Suprapubic skin (tissue), 4 donors: ENCODE results near the gene ALOX15. TPM values are rescaled to one million over a fixed set of nuclear protein-coding genes. Genes with fewer than 3 reads are reported as not detected.
"Not testable (repeated sequence)": the region's sequence is repeated elsewhere in the genome, so short reads cannot be mapped to it uniquely, and the experiment has no call there.

ENCODE experiments used
- DNase-seq, 2 donors: peaks; one replicate each; pipeline ENCODE4 v3.0.0-alpha.2; 2019; ENCODE audit warnings: low spot score in 2 of 2
- H3K27ac ChIP-seq: fragments of 200-600 bp; sonication (generic); one replicate; pipeline ENCODE4 v1.5.1; 2019
- H3K27me3 ChIP-seq: fragments of 200-600 bp; sonication (generic); one replicate; pipeline ENCODE4 v1.5.1; 2019
- H3K36me3 ChIP-seq: fragments of 200-600 bp; sonication (generic); one replicate; pipeline ENCODE4 v1.5.1; 2019
- H3K4me1 ChIP-seq: fragments of 200-600 bp; sonication (generic); one replicate; pipeline ENCODE4 v1.5.1; 2019
- H3K4me3 ChIP-seq: fragments of 200-600 bp; sonication (generic); one replicate; pipeline ENCODE4 v1.5.1; 2019; ENCODE audit warnings: mild to moderate bottlenecking
- H3K9me3 ChIP-seq: fragments of 200-600 bp; sonication (generic); one replicate; pipeline ENCODE4 v1.5.1; 2019
- EP300 ChIP-seq: sonication (generic); formaldehyde crosslinking; IDR thresholded peaks from one replicate; pipeline ENCODE4 v1.6.1; 2017; ENCODE audit warnings: antibody characterized with exemption
- POLR2A ChIP-seq, 2 donors: fragments of 450-650 bp; IDR thresholded peaks; one replicate each; pipeline ENCODE4 v1.6.1; 2017; ENCODE audit warnings: antibody characterized with exemption in 2 of 2, mild to moderate bottlenecking in 2 of 2, moderate library complexity in 2 of 2
- POLR2AphosphoS5 ChIP-seq, 3 donors: sonication (generic); formaldehyde crosslinking; IDR thresholded peaks; one replicate each; pipeline ENCODE4 v1.6.1; 2017; ENCODE audit warnings: antibody characterized with exemption in 3 of 3
- WGBS: methylation state at CpG from one replicate; pipeline ENCODE4 v1.1.5; 2018; 5-methylcytosine and 5-hydroxymethylcytosine counted together
- total RNA-seq, 4 donors: library from RNA; depleted of rRNA; stranded (reverse); fragments of >200 nt; gene quantifications; one replicate each; pipeline ENCODE4 v1.1.0, GENCODE V29; 2016
- TF ChIP-seq, protein P1 (sequence below), 2 donors: fragments of 200-600 bp in 1 of 2; fragments of 450-650 bp in 1 of 2; sonication (generic) in 1 of 2; IDR thresholded peaks; one replicate each; pipeline ENCODE4 v1.5.1; 2016 to 2019; ENCODE audit warnings: antibody characterized with exemption in 2 of 2, mild to moderate bottlenecking in 1 of 2, moderate library complexity in 1 of 2

Gene ALOX15
- total RNA-seq, 4 donors from 2014 or later: 0.15 to 1.5 (median 0.36) TPM

DNA sequence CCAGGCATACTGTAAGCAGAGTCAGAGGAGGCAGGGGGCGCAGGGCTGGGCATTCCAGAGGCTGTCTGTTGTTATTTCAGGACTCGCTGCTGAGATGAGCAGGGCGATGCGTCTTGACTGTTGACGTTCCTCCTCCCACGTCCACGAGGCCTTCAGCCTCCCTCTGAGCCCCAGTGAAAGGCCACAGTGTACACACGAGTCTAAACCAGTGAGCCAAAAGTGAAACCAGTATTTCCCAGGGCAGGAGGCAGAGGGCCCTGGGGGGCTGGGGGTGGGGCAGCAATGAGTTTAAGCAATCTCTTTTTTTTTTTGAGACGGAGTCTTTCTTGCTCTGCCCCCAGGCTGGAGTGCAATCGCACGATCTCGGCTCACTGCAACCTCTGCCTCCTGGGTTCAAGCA is 35.7 kb downstream of the ALOX15 start:
- Histone ChIP-seq H3K36me3 (no peaks in the 10 kb centered on the region), H3K27me3 (no peaks in the 10 kb centered on the region), H3K4me1 (peaks cover 11% of the 10 kb centered on the region), H3K27ac (no peak overlapping the region), H3K4me3 (no peak overlapping the region), H3K9me3 (no peaks in the 10 kb centered on the region)
- no peak for DNase-seq
- WGBS: 62% methylated on average over 11 of the region's 12 CpGs
- TF ChIP-seq, protein P1, sequence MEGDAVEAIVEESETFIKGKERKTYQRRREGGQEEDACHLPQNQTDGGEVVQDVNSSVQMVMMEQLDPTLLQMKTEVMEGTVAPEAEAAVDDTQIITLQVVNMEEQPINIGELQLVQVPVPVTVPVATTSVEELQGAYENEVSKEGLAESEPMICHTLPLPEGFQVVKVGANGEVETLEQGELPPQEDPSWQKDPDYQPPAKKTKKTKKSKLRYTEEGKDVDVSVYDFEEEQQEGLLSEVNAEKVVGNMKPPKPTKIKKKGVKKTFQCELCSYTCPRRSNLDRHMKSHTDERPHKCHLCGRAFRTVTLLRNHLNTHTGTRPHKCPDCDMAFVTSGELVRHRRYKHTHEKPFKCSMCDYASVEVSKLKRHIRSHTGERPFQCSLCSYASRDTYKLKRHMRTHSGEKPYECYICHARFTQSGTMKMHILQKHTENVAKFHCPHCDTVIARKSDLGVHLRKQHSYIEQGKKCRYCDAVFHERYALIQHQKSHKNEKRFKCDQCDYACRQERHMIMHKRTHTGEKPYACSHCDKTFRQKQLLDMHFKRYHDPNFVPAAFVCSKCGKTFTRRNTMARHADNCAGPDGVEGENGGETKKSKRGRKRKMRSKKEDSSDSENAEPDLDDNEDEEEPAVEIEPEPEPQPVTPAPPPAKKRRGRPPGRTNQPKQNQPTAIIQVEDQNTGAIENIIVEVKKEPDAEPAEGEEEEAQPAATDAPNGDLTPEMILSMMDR (IDR thresholded peaks at IDR 0.05): no peak
- TF ChIP-seq EP300 (no peak), POLR2AphosphoS5 (IDR thresholded peaks at IDR 0.05) (no peak), POLR2A (IDR thresholded peaks at IDR 0.05) (no peak)

DNA sequence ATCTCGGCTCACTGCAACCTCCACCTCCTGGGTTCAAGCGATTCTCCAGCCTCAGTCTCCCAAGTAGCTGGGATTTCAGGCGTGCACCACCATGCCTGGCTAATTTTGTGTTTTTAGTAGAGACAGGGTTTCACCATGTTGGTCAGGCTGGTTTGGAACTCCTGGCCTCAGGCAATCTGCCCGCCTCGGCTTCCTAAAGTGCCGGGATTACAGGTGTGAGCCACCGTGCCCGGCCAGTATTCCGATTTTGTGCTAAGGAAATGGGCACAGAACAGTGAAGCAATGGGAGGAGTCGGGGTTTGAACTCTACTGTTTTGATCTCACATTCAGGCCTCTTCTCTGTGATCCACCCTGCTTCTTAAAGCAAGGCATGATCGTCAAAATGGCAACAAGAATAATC is 36.7 kb downstream of the ALOX15 start:
- not testable (repeated sequence) for H3K27me3 ChIP-seq, H3K4me3 ChIP-seq, H3K36me3 ChIP-seq, H3K9me3 ChIP-seq, DNase-seq, H3K27ac ChIP-seq
- peaks cover 14% of the 10 kb centered on the region for H3K4me1 ChIP-seq
- 72% methylated on average over 10 of the region's 11 CpGs for WGBS

DNA sequence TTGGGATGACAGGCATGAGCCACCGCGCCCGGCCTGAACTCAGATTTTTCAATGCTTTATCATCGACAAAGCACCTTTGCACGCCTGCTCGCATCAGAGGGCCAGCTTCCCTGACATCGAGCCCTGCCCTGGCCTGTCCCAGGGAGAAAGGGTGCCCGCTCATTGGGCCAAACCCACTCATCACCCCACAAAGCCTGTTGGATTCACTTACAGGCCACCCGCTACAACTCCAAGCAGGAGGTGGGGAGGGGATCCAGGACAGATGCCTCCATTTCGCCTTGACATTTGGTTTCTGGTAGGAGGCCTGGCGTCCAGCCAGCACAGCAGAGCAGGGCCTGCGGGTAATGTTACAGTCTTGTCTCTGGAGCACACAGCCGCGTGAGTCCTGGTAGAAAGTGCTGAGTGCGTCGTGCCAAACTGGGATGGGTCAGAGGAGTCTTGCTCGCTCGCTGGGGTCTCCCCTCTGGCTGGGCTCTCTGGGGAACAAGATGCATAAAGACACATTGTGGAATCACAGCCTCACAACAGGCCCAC is 37.3 kb downstream of the ALOX15 start:
- no peaks in the 10 kb centered on the region for H3K36me3 ChIP-seq
- no peak for TF ChIP-seq EP300
- TF ChIP-seq POLR2AphosphoS5 (IDR thresholded peaks at IDR 0.05): no peak
- TF ChIP-seq, protein P1 (IDR thresholded peaks at IDR 0.05): no peak
- TF ChIP-seq POLR2A (IDR thresholded peaks at IDR 0.05): no peak
- peak in 1 of 2 donors; percentile 62 for DNase-seq
- H3K4me1 ChIP-seq: peaks cover 19% of the 10 kb centered on the region
- 47% methylated on average over 16 of the region's 18 CpGs for WGBS
- H3K27ac ChIP-seq: no peak overlapping the region
- peaks cover 4% of the 10 kb centered on the region for H3K27me3 ChIP-seq
- H3K9me3 ChIP-seq: no peaks in the 10 kb centered on the region
- H3K4me3 ChIP-seq: no peak overlapping the region

DNA sequence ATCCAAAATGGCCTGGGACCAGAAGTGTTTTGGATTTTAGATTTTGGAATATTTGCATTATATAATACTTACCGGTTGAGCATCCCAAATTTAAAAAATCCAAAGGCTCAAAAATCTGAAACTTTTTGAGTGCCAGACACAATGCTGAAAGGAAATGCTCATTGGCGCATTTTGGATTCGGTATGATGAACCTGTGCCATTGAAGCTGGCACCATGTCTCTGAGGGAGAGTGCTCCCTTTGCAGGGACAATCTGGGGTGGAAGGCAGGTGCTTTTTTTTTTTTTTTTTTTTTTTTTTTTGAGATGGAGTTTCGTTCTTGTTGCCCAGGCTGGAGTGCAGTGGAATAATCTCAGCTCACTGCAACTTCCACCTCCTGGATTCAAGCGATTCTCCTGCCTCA is 39.4 kb downstream of the ALOX15 start:
- Histone ChIP-seq H3K36me3 (no peaks in the 10 kb centered on the region), H3K27ac (no peak overlapping the region), H3K4me1 (peaks cover 21% of the 10 kb centered on the region), H3K27me3 (peaks cover 6% of the 10 kb centered on the region), H3K4me3 (no peak overlapping the region), H3K9me3 (no peaks in the 10 kb centered on the region)
- WGBS: 77% methylated on average over 5 of the region's 5 CpGs
- no peak for DNase-seq
- TF ChIP-seq POLR2AphosphoS5 (IDR thresholded peaks at IDR 0.05): no peak
- TF ChIP-seq POLR2A (IDR thresholded peaks at IDR 0.05): no peak
- TF ChIP-seq, protein P1 (IDR thresholded peaks at IDR 0.05): no peak
- TF ChIP-seq EP300: no peak

DNA sequence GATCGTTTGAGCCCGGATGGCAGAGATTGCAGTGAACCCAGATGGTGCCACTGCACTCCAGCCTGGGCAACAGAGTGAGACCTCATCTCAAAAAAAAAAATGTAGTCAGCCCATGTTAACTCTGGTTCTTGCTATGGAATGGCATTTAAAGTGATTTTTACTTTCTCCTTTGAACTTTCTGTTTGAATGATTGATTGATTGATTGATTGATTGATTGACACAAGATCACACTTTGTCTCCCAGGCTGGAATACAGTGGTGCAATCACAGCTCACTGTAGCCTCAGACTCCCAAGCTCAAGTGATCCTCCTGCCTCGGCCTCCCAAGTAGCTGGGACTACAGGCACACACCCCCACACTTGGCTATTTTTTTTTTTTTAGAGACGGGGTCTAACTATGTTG is 40.2 kb downstream of the ALOX15 start:
- peaks cover 6% of the 10 kb centered on the region for H3K27me3 ChIP-seq
- H3K4me3 ChIP-seq: no peak overlapping the region
- no peak for DNase-seq
- H3K27ac ChIP-seq: no peak overlapping the region
- H3K36me3 ChIP-seq: no peaks in the 10 kb centered on the region
- 93% methylated on average over 4 of the region's 4 CpGs for WGBS
- TF ChIP-seq POLR2A (IDR thresholded peaks at IDR 0.05) (no peak), EP300 (no peak), POLR2AphosphoS5 (IDR thresholded peaks at IDR 0.05) (no peak)
- TF ChIP-seq, protein P1 (IDR thresholded peaks at IDR 0.05): no peak
- no peaks in the 10 kb centered on the region for H3K9me3 ChIP-seq
- peaks cover 21% of the 10 kb centered on the region for H3K4me1 ChIP-seq

DNA sequence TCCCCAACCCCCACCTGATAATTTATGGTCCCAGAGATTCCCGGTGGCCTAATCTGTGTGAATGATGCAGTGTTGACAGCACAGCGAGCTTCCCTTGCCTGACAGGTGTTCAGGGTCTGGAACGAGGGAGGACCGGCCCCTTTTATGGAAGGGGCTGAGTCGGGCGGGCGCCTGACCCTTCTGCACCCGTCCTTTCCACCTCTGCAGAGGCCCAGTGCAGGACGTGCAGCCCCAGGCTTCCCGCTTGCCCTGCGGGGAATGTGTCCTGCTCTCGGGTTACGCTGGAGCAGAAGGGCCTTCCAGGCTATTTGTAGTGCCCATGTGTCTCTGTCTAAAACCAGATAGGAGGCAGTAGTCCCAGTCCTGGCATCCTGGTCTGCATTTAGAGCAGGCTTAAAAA is 40.9 kb downstream of the ALOX15 start:
- H3K27me3 ChIP-seq: peaks cover 6% of the 10 kb centered on the region
- no peak for DNase-seq
- no peaks in the 10 kb centered on the region for H3K9me3 ChIP-seq
- 78% methylated on average over 9 of the region's 13 CpGs for WGBS
- H3K4me3 ChIP-seq: no peak overlapping the region
- H3K27ac ChIP-seq: no peak overlapping the region
- no peaks in the 10 kb centered on the region for H3K36me3 ChIP-seq
- peaks cover 21% of the 10 kb centered on the region for H3K4me1 ChIP-seq
- TF ChIP-seq POLR2AphosphoS5 (IDR thresholded peaks at IDR 0.05): no peak
- TF ChIP-seq, protein P1 (IDR thresholded peaks at IDR 0.05): no peak
- no peak for TF ChIP-seq POLR2A (IDR thresholded peaks at IDR 0.05)
- TF ChIP-seq EP300: no peak
